Upper lobe of right lung (tissue), 1 donor: ENCODE data around the gene AP1S1. TPM values are rescaled to one million over a fixed set of nuclear protein-coding genes. Genes with fewer than 3 reads are reported as not detected.

Source experiments
- ATAC-seq: fragments of 200-7000 bp; cut with Tn5 transposase; one replicate; pipeline ENCODE4 v1.9.1; 2020; ENCODE audit warnings: mild to moderate bottlenecking, moderate library complexity
- DNase-seq: peaks from one replicate; pipeline ENCODE4 v3.0.0-alpha.2; 2020
- H3K27ac ChIP-seq: fragments of 200-600 bp; one replicate; pipeline ENCODE4 v1.8.0; 2022
- H3K27me3 ChIP-seq: fragments of 200-600 bp; one replicate; pipeline ENCODE4 v1.8.0; 2022; ENCODE audit warnings: mild to moderate bottlenecking
- H3K36me3 ChIP-seq: fragments of 200-600 bp; one replicate; pipeline ENCODE4 v1.8.0; 2022
- H3K4me1 ChIP-seq: fragments of 200-600 bp; one replicate; pipeline ENCODE4 v1.8.0; 2022
- H3K4me3 ChIP-seq: fragments of 200-600 bp; one replicate; pipeline ENCODE4 v1.8.0; 2022; ENCODE audit warnings: mild to moderate bottlenecking
- H3K9me3 ChIP-seq: fragments of 200-600 bp; one replicate; pipeline ENCODE4 v1.8.0; 2022
- intact Hi-C: fragments of 100-400 bp; cut with DNase I; formaldehyde crosslinking; loops from one replicate; pipeline ENCODE4 v1.11.0; 2022
- total RNA-seq: library from RNA; stranded (reverse); fragmentation: NEBNext Ultra II Directional; extraction: Animal tissue kit (Norgen Biotek cat#: 25700); gene quantifications from one replicate; pipeline ENCODE4 v1.2.1, GENCODE V29; 2021
- TF ChIP-seq, protein P1 (sequence below): fragments of 200-600 bp; IDR thresholded peaks from one replicate; pipeline ENCODE4 v1.8.0; 2022; ENCODE audit warnings: antibody characterized with exemption
- donor health status: DM: no; HTN: yes; CAD: no; lungs with severe emphysema.

Gene AP1S1
- total RNA-seq, 1 donor from 2014 or later, result 24.0 TPM

GRCh38 chr7:101140746-101141382 lies 13.4 kb upstream of the AP1S1 start:
- TF ChIP-seq, protein P1, sequence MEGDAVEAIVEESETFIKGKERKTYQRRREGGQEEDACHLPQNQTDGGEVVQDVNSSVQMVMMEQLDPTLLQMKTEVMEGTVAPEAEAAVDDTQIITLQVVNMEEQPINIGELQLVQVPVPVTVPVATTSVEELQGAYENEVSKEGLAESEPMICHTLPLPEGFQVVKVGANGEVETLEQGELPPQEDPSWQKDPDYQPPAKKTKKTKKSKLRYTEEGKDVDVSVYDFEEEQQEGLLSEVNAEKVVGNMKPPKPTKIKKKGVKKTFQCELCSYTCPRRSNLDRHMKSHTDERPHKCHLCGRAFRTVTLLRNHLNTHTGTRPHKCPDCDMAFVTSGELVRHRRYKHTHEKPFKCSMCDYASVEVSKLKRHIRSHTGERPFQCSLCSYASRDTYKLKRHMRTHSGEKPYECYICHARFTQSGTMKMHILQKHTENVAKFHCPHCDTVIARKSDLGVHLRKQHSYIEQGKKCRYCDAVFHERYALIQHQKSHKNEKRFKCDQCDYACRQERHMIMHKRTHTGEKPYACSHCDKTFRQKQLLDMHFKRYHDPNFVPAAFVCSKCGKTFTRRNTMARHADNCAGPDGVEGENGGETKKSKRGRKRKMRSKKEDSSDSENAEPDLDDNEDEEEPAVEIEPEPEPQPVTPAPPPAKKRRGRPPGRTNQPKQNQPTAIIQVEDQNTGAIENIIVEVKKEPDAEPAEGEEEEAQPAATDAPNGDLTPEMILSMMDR, result no peak
- Histone ChIP-seq H3K27me3 (no peaks in the 10 kb centered on the region), H3K36me3 (no peaks in the 10 kb centered on the region), H3K27ac (no peak overlapping the region), H3K9me3 (no peaks in the 10 kb centered on the region), H3K4me1 (peaks cover 16% of the 10 kb centered on the region), H3K4me3 (no peak overlapping the region)
- DNase-seq (no peak), ATAC-seq (no peak)
- intact Hi-C loops, result loop anchor here (5.0 kb wide), 1 partner anchor 141 kb away; no protein-coding TSS in a partner anchor

DNA sequence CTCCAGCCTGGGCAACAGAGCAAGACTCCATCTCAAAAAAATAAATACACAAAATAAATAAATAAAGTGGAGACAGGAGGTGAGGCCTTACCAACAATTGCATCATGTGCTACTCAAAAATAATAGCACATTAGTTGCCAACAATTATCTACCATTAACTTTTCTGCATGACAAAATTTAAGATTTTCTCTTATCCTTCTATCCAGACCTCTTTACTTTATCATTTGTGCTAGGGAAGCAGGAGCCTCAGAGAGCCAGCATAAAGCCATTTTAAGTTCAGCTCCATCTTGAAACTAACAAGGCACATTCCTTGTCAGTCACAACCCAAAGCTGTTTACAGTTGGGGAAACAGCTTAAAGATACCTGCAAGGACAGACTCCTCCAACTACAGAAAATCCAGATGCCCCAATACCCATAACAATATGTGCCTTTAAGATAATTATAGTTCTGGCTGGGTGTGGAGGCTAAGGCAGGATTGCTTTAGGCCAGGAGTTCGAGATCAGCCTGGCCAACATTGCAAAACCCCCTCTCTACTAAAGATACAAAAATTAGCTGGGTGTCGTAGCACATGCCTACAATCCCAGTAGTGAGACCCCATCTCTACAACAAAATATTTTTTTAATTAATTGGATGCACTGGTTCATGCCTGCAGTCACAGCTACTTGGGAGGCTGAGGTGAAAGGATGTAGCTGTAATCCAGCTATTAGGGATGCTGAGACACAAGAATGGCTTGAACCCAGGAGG lies 2.2 kb upstream of the AP1S1 start:
- Histone ChIP-seq H3K27ac (no peak overlapping the region), H3K9me3 (no peaks in the 10 kb centered on the region), H3K27me3 (peaks cover 10% of the 10 kb centered on the region), H3K4me3 (no peak overlapping the region), H3K4me1 (peaks cover 8% of the 10 kb centered on the region), H3K36me3 (no peaks in the 10 kb centered on the region)
- intact Hi-C loops, result no loop called here
- TF ChIP-seq, protein P1, result no peak
- no peak for ATAC-seq
- DNase-seq, result no peak

GRCh38 chr7:101154693-101155102 lies 422 bp downstream of the AP1S1 start:
- ATAC-seq, result peak; percentile 36
- Histone ChIP-seq H3K27ac (peak overlapping the region; percentile 51), H3K36me3 (peaks cover 15% of the 10 kb centered on the region), H3K4me1 (peaks cover 8% of the 10 kb centered on the region), H3K9me3 (no peaks in the 10 kb centered on the region), H3K4me3 (peak overlapping the region; percentile 83), H3K27me3 (no peaks in the 10 kb centered on the region)
- TF ChIP-seq, protein P1, result no peak
- intact Hi-C loops, result no loop called here
- DNase-seq, result no peak

DNA sequence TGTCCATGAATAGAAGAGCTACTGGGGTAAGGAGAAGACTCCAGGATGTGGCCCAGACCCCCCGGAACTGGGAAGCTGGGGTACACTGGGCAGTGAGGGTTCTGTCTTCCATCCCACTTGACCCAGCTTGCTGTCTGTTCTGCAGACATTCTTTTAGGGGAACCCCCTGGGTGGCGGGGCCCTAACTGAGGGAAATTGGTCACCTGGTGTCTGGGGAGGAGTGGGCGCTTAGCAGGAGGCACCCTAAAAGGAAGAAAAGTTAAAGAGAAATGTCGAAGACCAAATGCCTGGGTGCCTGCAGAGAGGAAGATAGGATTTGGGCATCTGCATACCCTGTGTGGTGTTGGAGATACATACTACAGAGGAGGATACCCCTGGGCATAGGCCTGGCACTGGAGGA lies 1.0 kb downstream of the AP1S1 start:
- TF ChIP-seq, protein P1, result no peak
- no peaks in the 10 kb centered on the region for H3K27me3 ChIP-seq
- H3K4me3 ChIP-seq, result peak overlapping the region; percentile 83
- no peaks in the 10 kb centered on the region for H3K9me3 ChIP-seq
- H3K27ac ChIP-seq, result peak overlapping the region; percentile 51
- intact Hi-C loops, result no loop called here
- H3K4me1 ChIP-seq, result peaks cover 8% of the 10 kb centered on the region
- H3K36me3 ChIP-seq, result peaks cover 15% of the 10 kb centered on the region
- no peak for DNase-seq
- ATAC-seq, result no peak

DNA sequence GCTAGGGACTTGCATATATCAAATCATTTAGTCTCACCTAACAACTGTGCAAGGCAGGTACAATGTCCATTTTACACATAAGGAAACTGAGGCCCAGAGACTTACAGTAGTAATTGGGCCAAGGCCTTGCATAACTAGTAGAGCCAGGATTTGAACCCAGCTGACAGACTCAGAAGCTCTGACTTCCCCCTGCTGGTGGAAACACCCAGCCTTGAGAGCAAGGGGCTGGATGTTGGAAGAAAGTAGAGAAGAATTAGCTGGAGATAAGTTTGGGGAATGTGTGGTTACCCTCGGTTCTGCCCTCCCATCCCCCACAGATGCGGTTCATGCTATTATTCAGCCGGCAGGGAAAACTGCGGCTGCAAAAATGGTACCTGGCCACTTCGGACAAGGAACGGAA lies 2.0 kb downstream of the AP1S1 start:
- peaks cover 8% of the 10 kb centered on the region for H3K4me1 ChIP-seq
- H3K9me3 ChIP-seq, result no peaks in the 10 kb centered on the region
- peaks cover 15% of the 10 kb centered on the region for H3K36me3 ChIP-seq
- DNase-seq (no peak), ATAC-seq (no peak)
- H3K27me3 ChIP-seq, result no peaks in the 10 kb centered on the region
- TF ChIP-seq, protein P1, result no peak
- no peak overlapping the region for H3K4me3 ChIP-seq
- no peak overlapping the region for H3K27ac ChIP-seq
- intact Hi-C loops, result no loop called here
